Neuron (in vitro differentiated cells): Measurements from ENCODE around the gene POLR1E.
"Not testable (repeated sequence)": the region's sequence is repeated elsewhere in the genome, so short reads cannot be mapped to it uniquely, and the experiment has no call there.

ENCODE experiments used
- H2AFZ ChIP-seq: one replicate; pipeline ENCODE4 v1.6.1; 2013; ENCODE audit warnings: low read depth, mild to moderate bottlenecking, inconsistent platforms, low read length, moderate library complexity
- H3K27me3 ChIP-seq: one replicate; pipeline ENCODE4 v1.6.1; 2013; ENCODE audit warnings: low read length; ENCODE audit not compliant: insufficient read depth
- H3K36me3 ChIP-seq: one replicate; pipeline ENCODE4 v1.6.1; 2013; ENCODE audit warnings: low read length; ENCODE audit not compliant: insufficient read depth
- H3K4me1 ChIP-seq: one replicate; pipeline ENCODE4 v1.6.1; 2013; ENCODE audit warnings: low read length; ENCODE audit not compliant: insufficient read depth
- H3K4me3 ChIP-seq: 2 replicates; pipeline ENCODE4 v1.5.1; 2013; ENCODE audit warnings: mild to moderate bottlenecking, low read length, moderate library complexity
- H3K9me3 ChIP-seq: one replicate; pipeline ENCODE4 v1.6.1; 2013; ENCODE audit warnings: low read length

Gene POLR1E

DNA sequence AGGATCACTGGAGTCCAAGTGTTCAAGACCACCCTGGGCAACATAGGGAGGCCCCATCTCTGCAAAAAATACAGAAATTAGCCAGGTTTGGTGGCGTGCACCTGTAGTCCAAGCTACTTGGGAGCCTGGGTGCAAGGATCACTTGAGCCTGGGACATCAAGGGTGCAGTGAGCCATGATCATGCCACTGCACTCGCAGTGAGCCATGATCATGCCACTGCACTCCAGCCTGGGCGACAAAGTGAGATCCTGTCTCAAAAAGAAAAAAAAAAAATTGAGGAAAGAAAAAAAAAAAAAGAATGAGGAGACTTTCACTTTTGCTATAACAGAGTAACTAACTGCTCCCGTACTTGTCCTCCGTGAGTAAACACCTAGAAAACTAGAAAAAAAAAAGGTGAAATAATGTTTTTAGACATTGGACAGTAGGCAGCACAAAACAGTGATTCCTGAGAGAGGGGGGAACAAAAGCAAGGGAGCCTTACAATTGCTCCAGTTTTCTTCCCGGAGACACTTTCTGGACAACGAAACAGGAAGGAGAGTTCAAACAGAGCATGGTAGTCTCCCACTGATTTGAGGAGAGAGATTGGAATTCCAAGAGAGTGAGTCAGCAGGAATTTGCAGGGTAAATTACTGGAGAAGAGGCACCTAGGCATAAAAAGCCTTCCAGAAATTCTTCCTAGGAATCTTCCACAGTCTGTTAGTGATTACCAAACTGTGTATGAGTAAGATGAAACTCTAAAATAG lies 13.6 kb upstream of the POLR1E start:
- peaks cover 10% of the 10 kb centered on the region for H3K4me1 ChIP-seq
- H3K36me3 ChIP-seq = no peaks in the 10 kb centered on the region
- H2AFZ ChIP-seq = peak overlapping the region; percentile 16
- no peaks in the 10 kb centered on the region for H3K27me3 ChIP-seq
- peak overlapping the region; percentile 22 for H3K4me3 ChIP-seq
- H3K9me3 ChIP-seq = peaks cover 6% of the 10 kb centered on the region

GRCh38 chr9:37473982-37474381 lies 11.8 kb upstream of the POLR1E start:
- H3K36me3 ChIP-seq, H3K4me1 ChIP-seq, H3K4me3 ChIP-seq, H3K9me3 ChIP-seq, H3K27me3 ChIP-seq, H2AFZ ChIP-seq: not testable (repeated sequence)

- Histone ChIP-seq H3K4me3 (no peak overlapping the region), H3K9me3 (peaks cover 6% of the 10 kb centered on the region), H3K27me3 (no peaks in the 10 kb centered on the region), H2AFZ (no peak overlapping the region), H3K36me3 (no peaks in the 10 kb centered on the region), H3K4me1 (peaks cover 9% of the 10 kb centered on the region)
Measured at GRCh38 chr9:37474438-37474837, 11.3 kb upstream of the POLR1E start.

- Histone ChIP-seq H3K4me1 (peaks cover 7% of the 10 kb centered on the region), H3K36me3 (no peaks in the 10 kb centered on the region), H3K4me3 (no peak overlapping the region), H3K9me3 (peaks cover 6% of the 10 kb centered on the region), H2AFZ (no peak overlapping the region), H3K27me3 (no peaks in the 10 kb centered on the region)
Measured at GRCh38 chr9:37476930-37477329, 8.8 kb upstream of the POLR1E start.

DNA sequence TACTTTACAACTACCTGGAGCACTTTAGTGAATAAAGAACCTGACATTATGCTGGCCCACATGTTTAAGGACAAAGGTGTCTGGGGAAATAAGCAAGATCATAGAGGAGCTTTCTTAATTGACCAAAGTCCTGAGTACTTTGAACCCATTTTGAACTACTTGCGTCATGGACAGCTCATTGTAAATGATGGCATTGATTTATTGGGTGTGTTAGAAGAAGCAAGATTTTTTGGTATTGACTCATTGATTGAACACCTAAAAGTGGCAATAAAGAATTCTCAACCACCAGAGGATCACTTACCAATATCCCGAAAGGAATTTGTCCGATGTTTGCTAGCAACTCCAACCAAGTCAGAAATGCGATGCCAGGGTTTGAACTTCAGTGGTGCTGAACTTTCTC lies 8.3 kb upstream of the POLR1E start:
- H3K36me3 ChIP-seq, H3K27me3 ChIP-seq, H3K9me3 ChIP-seq, H2AFZ ChIP-seq, H3K4me3 ChIP-seq, H3K4me1 ChIP-seq: not testable (repeated sequence)

DNA sequence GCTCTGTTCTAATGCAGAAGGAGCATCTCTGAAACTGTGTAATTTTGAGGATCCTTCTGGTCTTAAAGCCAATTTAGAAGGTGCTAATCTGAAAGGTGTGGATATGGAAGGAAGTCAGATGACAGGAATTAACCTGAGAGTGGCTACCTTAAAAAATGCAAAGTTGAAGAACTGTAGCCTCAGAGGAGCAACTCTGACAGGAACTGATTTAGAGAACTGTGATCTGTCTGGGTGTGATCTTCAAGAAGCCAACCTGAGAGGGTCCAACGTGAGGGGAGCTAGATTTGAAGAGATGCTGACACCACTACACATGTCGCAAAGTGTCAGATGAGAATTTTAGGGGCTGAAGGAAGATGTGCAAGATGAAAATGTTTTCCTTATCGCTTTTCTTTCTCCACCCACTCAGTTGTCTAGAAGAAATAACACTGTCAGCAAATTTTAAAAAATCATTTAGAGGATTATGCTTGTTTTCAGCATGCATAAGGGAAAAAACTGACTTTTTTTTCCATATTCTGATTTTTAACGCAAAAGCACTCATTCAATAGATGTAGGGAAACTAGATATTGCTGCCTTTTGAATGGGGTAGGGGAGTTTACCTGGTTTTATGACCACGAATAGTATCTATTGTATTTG lies 7.6 kb upstream of the POLR1E start:
- not testable (repeated sequence) for H2AFZ ChIP-seq, H3K4me3 ChIP-seq, H3K9me3 ChIP-seq, H3K4me1 ChIP-seq, H3K27me3 ChIP-seq, H3K36me3 ChIP-seq

GRCh38 chr9:37480759-37481158 lies 5.0 kb upstream of the POLR1E start:
- Histone ChIP-seq H2AFZ (no peak overlapping the region), H3K4me3 (no peak overlapping the region), H3K36me3 (no peaks in the 10 kb centered on the region), H3K9me3 (no peaks in the 10 kb centered on the region), H3K27me3 (no peaks in the 10 kb centered on the region), H3K4me1 (peaks cover 3% of the 10 kb centered on the region)

DNA sequence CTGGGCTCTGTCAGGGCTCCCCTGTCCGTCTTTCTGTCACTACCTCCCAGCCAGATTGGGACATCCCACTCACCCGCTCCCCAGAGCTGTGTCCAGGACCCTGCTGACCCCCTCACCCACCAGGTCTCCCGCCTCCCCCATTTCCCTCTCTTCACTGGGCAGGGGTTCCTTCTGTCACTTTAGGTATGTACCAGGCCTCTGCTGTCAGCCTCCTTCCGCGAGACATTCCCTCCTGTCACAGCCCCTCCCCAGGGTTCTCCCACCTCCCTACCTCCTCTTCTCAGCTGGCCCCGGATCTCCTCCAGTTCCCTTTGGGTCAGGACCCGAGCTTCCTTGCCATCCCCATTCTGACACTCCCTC lies 488 bp downstream of the POLR1E start:
- Histone ChIP-seq H3K4me1 (peaks cover 18% of the 10 kb centered on the region), H3K36me3 (peaks cover 18% of the 10 kb centered on the region), H3K4me3 (peak overlapping the region; percentile 82), H3K9me3 (no peaks in the 10 kb centered on the region), H3K27me3 (no peaks in the 10 kb centered on the region), H2AFZ (peak overlapping the region; percentile 93)

DNA sequence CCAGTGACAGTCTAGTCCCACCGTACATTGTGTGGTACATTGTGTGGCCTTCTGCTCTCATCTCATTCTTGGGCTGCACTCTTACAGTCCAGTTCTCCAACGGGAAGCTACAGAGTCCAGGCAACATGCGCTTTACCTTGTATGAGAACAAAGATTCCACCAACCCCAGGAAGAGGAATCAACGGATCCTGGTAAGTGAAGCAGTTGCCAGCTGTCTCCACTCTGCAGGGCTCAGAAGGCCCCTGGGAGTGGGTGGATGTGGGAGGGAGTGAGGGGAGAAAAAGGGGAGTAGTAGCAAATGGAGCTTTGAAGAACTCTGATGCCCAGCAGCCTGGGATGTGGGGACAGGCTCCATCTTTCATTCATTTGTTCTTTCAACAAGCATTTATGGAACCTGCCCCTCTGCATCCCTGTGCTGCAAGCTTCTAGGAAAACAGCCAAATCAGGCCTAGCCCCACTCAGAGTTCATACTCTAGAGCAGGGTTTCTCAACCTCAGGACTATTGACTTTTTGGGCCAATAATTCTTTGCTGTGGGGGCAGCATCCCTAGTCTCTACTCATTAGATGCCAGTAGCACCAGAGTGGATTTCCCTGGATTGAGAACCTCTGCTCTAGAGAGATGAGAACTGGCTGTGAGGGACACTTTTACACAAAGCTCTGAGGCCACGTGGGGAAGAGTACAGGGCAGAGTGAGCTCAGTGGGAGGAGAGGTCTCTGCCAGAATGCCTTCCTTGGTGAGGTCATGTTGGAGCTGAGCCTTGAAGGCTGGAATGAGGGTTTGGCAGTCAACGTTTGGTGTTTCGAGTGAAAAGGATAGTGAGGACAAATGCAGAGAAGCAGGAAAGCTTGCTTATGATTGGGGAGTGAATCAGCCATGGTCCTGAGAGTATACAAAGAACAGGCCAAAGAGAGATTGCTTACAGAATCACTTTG lies 1.1 kb downstream of the POLR1E start:
- peaks cover 21% of the 10 kb centered on the region for H3K36me3 ChIP-seq
- no peaks in the 10 kb centered on the region for H3K27me3 ChIP-seq
- H3K9me3 ChIP-seq = no peaks in the 10 kb centered on the region
- peak overlapping the region; percentile 82 for H3K4me3 ChIP-seq
- H3K4me1 ChIP-seq = peaks cover 18% of the 10 kb centered on the region
- peak overlapping the region; percentile 93 for H2AFZ ChIP-seq

DNA sequence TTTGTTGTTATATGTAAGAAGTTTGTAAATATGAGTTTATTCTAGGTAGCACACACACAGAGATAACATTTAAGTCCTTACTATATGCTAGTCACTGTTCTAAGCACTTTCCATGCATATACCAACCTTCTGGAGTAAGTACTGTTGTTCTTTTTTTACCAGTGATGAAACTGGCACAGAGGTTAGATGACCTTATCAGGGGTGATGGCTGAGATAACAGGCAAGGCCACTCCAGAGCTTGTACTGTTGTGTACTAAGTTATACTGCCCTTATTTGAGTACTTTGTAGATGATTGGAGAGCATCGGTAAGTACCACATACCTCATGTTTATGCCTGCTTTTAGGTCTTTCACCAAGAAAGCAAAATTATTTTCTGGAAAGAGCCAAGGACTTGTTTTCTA lies 6.2 kb downstream of the POLR1E start:
- H3K9me3 ChIP-seq = no peaks in the 10 kb centered on the region
- H3K27me3 ChIP-seq = no peaks in the 10 kb centered on the region
- H3K4me1 ChIP-seq = peaks cover 5% of the 10 kb centered on the region
- H2AFZ ChIP-seq = no peak overlapping the region
- H3K36me3 ChIP-seq = peaks cover 66% of the 10 kb centered on the region
- H3K4me3 ChIP-seq = no peak overlapping the region

DNA sequence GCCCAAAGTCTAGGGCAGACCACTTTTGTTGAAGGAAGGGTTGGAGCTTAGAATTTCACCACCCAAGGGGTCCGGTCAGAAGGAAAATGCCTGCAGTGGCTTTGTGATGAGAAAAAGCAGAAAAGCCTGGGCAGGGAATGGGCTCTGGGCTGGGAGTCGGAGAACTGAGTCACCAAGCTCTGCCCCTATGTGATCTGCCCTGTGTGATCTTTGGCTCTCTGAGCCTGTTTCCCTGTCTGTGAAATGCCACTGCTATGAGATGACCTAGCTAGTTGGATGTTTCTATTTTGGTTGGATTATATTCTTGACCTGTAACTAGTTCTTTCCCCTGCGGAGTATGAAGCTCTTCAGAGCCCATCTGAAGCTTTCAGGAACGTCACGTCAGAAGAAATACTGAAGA lies 9.8 kb downstream of the POLR1E start:
- Histone ChIP-seq H3K9me3 (no peaks in the 10 kb centered on the region), H3K27me3 (no peaks in the 10 kb centered on the region), H3K4me3 (no peak overlapping the region), H3K4me1 (no peaks in the 10 kb centered on the region), H3K36me3 (peaks cover 71% of the 10 kb centered on the region), H2AFZ (no peak overlapping the region)

GRCh38 chr9:37496020-37496419 lies 10.3 kb downstream of the POLR1E start:
- Histone ChIP-seq H3K36me3 (peaks cover 74% of the 10 kb centered on the region), H3K9me3 (no peaks in the 10 kb centered on the region), H3K4me1 (no peaks in the 10 kb centered on the region), H3K27me3 (no peaks in the 10 kb centered on the region), H3K4me3 (no peak overlapping the region), H2AFZ (no peak overlapping the region)

GRCh38 chr9:37497320-37497719 lies 11.6 kb downstream of the POLR1E start:
- peaks cover 80% of the 10 kb centered on the region for H3K36me3 ChIP-seq
- no peaks in the 10 kb centered on the region for H3K9me3 ChIP-seq
- no peaks in the 10 kb centered on the region for H3K27me3 ChIP-seq
- no peak overlapping the region for H3K4me3 ChIP-seq
- no peak overlapping the region for H2AFZ ChIP-seq
- no peaks in the 10 kb centered on the region for H3K4me1 ChIP-seq
